Measurements from ENCODE around the gene IDH3G.
"Not testable (repeated sequence)": the region's sequence is repeated elsewhere in the genome, so short reads cannot be mapped to it uniquely, and the experiment has no call there.

The IDH3G gene

GRCh38 chrX:153762626-153763173, 31.5 kb downstream of the IDH3G start:
- DNase-seq (ENCODE audit: low read depth in 3 of 3): no peak

- DNase-seq (ENCODE audit: low read depth in 3 of 3): no peak
These were observed 32.3 kb downstream of the IDH3G start for GRCh38 chrX:153761863-153762262.

- DNase-seq (ENCODE audit: low read depth in 3 of 3): no peak
These were observed 39.0 kb downstream of the IDH3G start for GRCh38 chrX:153755136-153755535.

GRCh38 chrX:153750127-153750774, 43.9 kb downstream of the IDH3G start:
- DNase-seq (ENCODE audit: low read depth in 3 of 3): no peak

GRCh38 chrX:153749017-153749416, 45.2 kb downstream of the IDH3G start:
- not testable (repeated sequence) for DNase-seq (ENCODE audit: low read depth in 3 of 3)

GRCh38 chrX:153746991-153747390, 47.2 kb downstream of the IDH3G start:
- DNase-seq (ENCODE audit: low read depth in 3 of 3): not testable (repeated sequence)

- no peak for DNase-seq (ENCODE audit: low read depth in 3 of 3)
These were observed 47.8 kb downstream of the IDH3G start for GRCh38 chrX:153746359-153746758.

GRCh38 chrX:153745067-153745433, 49.1 kb downstream of the IDH3G start:
- DNase-seq (ENCODE audit: low read depth in 3 of 3): not testable (repeated sequence)

GRCh38 chrX:153744210-153745066, 49.7 kb downstream of the IDH3G start:
- no peak for DNase-seq (ENCODE audit: low read depth in 3 of 3)

GRCh38 chrX:153743468-153744209, 50.5 kb downstream of the IDH3G start:
- DNase-seq (ENCODE audit: low read depth in 3 of 3): not testable (repeated sequence)

GRCh38 chrX:153742796-153743467, 51.2 kb downstream of the IDH3G start:
- not testable (repeated sequence) for DNase-seq (ENCODE audit: low read depth in 3 of 3)

- not testable (repeated sequence) for DNase-seq (ENCODE audit: low read depth in 3 of 3)
These were observed 52.1 kb downstream of the IDH3G start for GRCh38 chrX:153742111-153742510.

- no peak for DNase-seq (ENCODE audit: low read depth in 3 of 3)
These were observed 52.7 kb downstream of the IDH3G start for GRCh38 chrX:153741446-153741845.

GRCh38 chrX:153740631-153741222, 53.4 kb downstream of the IDH3G start:
- no peak for DNase-seq (ENCODE audit: low read depth in 3 of 3)

GRCh38 chrX:153739754-153740486, 54.3 kb downstream of the IDH3G start:
- no peak for DNase-seq (ENCODE audit: low read depth in 3 of 3)

- no peak for DNase-seq (ENCODE audit: low read depth in 3 of 3)
These were observed 56.0 kb downstream of the IDH3G start for GRCh38 chrX:153738056-153738605.

- DNase-seq (ENCODE audit: low read depth in 3 of 3): no peak
These were observed 57.2 kb downstream of the IDH3G start for GRCh38 chrX:153736871-153737441.

- no peak for DNase-seq (ENCODE audit: low read depth in 3 of 3)
These were observed 57.9 kb downstream of the IDH3G start for GRCh38 chrX:153736071-153736820.

Data from stimulated activated CD4-positive, alpha-beta T cell treated with anti-CD3 and anti-CD28 coated beads, TNF-alpha, amount 100 ng/mL, for 4 hours (primary cell).